GM13976 (cell line): ENCODE results near the gene ELMO3.

Source experiments
- DNase-seq: peaks from one replicate; pipeline ENCODE4 v3.0.0; 2012; ENCODE audit warnings: low spot score
- CTCF ChIP-seq: IDR thresholded peaks from 2 replicates; pipeline ENCODE4 v1.5.1; 2012; ENCODE audit warnings: borderline replicate concordance, mild to moderate bottlenecking; ENCODE audit not compliant: insufficient read depth; ENCODE audit errors: extremely low read depth, missing control alignments, control extremely low read depth
- in situ Hi-C: fragments of 300-500 bp; cut with MboI; formaldehyde crosslinking; loops from one replicate; pipeline ENCODE4 v1.12.0; 2022; ENCODE audit warnings: low sequenced_read_pairs, mixed read lengths, inconsistent platforms; ENCODE audit not compliant: unreplicated experiment

The ELMO3 gene

GRCh38 chr16:67228905-67229304 is 30.0 kb downstream of the ELMO3 start:
- TF ChIP-seq CTCF: no peak
- DNase-seq: no peak
- in situ Hi-C loops: no loop called here

GRCh38 chr16:67229906-67230808 is 31.2 kb downstream of the ELMO3 start:
- in situ Hi-C loops: no loop called here
- DNase-seq: no peak
- TF ChIP-seq CTCF: no peak

- in situ Hi-C loops: no loop called here
- no peak for TF ChIP-seq CTCF
- no peak for DNase-seq
Measured at GRCh38 chr16:67230809-67231660, 32.1 kb downstream of the ELMO3 start.

GRCh38 chr16:67233596-67233995 is 34.7 kb downstream of the ELMO3 start:
- no peak for DNase-seq
- no peak for TF ChIP-seq CTCF
- in situ Hi-C loops: no loop called here

- no peak for DNase-seq
- in situ Hi-C loops: no loop called here
- no peak for TF ChIP-seq CTCF
Measured at GRCh38 chr16:67234180-67234597, 35.3 kb downstream of the ELMO3 start.

- no peak for DNase-seq
- TF ChIP-seq CTCF: no peak
- in situ Hi-C loops: no loop called here
Measured at GRCh38 chr16:67235816-67236562, 37.1 kb downstream of the ELMO3 start.
